Testis (tissue), 3 donors: ENCODE data around the gene SLC4A8. TPM values are rescaled to one million over a fixed set of nuclear protein-coding genes. Genes with fewer than 3 reads are reported as not detected.

Experiments used
- DNase-seq: peaks from one replicate; pipeline ENCODE4 v3.0.0-alpha.2; 2019
- H3K27ac ChIP-seq, 2 donors: fragments of 200-600 bp; sonication (generic); one replicate each; pipeline ENCODE4 v1.5.1; 2019
- H3K27me3 ChIP-seq: fragments of 200-600 bp; sonication (generic); one replicate; pipeline ENCODE4 v1.5.1; 2019
- H3K36me3 ChIP-seq: fragments of 200-600 bp; sonication (generic); one replicate; pipeline ENCODE4 v1.5.1; 2017; ENCODE audit warnings: low read depth; ENCODE audit errors: missing control alignments
- H3K4me1 ChIP-seq: fragments of 200-600 bp; sonication (generic); one replicate; pipeline ENCODE4 v1.5.1; 2019
- H3K4me3 ChIP-seq, 2 donors: fragments of 200-600 bp; sonication (generic); one replicate each; pipeline ENCODE4 v1.5.1; 2017 to 2019
- H3K9me3 ChIP-seq: fragments of 200-600 bp; sonication (generic); one replicate; pipeline ENCODE4 v1.5.1; 2017
- CTCF ChIP-seq, 3 experiments: fragments of 450-650 bp in 2 of 3; fragments of 200-600 bp in 1 of 3; sonication (generic) in 1 of 3; IDR thresholded peaks; one replicate each; pipeline ENCODE4 v1.5.1; 2016 to 2019; ENCODE audit warnings: antibody characterized with exemption in 3 of 3, mild to moderate bottlenecking in 2 of 3, moderate library complexity in 1 of 3
- POLR2A ChIP-seq: fragments of 450-650 bp; IDR thresholded peaks from one replicate; pipeline ENCODE4 v1.6.1; 2017; ENCODE audit warnings: antibody characterized with exemption, mild to moderate bottlenecking, moderate library complexity
- WGBS, 2 donors: methylation state at CpG; one replicate each; pipeline ENCODE4 v1.1.5; 2018; 5-methylcytosine and 5-hydroxymethylcytosine counted together
- intact Hi-C: fragments of 100-400 bp; cut with DNase I; formaldehyde crosslinking; loops from one replicate; pipeline ENCODE4 v1.15.1; 2023; ENCODE audit warnings: low total_unique reads
- polyA plus RNA-seq: library from polyadenylated mRNA; stranded (reverse); fragments of 350-450 nt; fragmentation: Illumina TruSeq; extraction: RNeasy Lipid Tissue Mini Kit (QIAGEN cat#74804); gene quantifications from one replicate; pipeline ENCODE4 v1.2.3, GENCODE V29; 2014; ENCODE audit warnings: low read depth, low replicate concordance; ENCODE audit not compliant: insufficient read depth
- total RNA-seq, 2 donors: library from RNA; depleted of rRNA; stranded (reverse); fragments of >200 nt; gene quantifications; one replicate each; pipeline ENCODE4 v1.2.3, GENCODE V29; 2016

Gene SLC4A8
- total and polyA plus RNA-seq, 3 donors from 2014 or later: 52.7 to 78.6 (median 63.7) TPM

DNA sequence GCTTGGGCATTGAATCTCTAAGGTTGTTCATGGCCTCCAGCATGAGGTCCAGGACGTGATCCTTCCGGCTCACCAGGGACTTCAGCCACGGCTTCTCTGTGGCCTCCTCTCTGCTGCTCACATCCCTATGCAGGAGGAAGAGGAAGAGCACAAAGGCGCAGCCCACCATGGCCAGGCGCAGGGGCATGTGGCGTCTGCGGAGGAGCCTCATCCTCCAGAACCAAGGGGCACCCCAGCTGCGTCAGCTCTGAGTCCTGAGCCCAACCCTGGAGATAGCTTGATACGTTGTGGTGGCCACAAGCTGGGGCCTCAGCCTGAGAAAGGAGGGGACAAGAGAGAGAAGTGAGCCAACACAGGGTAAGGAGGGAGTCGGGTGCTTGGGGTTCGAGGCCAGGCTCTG is 45.1 kb upstream of the SLC4A8 start:
- TF ChIP-seq CTCF (IDR thresholded peaks at IDR 0.05): no peak
- no peak for TF ChIP-seq POLR2A
- intact Hi-C loops: no loop called here
- DNase-seq: no peak
- no peaks in the 10 kb centered on the region for H3K27me3 ChIP-seq
- no peaks in the 10 kb centered on the region for H3K9me3 ChIP-seq
- no peaks in the 10 kb centered on the region for H3K4me1 ChIP-seq
- no peak overlapping the region for H3K4me3 ChIP-seq
- H3K36me3 ChIP-seq: no peaks in the 10 kb centered on the region
- no peak overlapping the region for H3K27ac ChIP-seq
- WGBS, 2 donors: 89 to 98% methylated on average over 10 to 11 of the region's 11 CpGs

DNA sequence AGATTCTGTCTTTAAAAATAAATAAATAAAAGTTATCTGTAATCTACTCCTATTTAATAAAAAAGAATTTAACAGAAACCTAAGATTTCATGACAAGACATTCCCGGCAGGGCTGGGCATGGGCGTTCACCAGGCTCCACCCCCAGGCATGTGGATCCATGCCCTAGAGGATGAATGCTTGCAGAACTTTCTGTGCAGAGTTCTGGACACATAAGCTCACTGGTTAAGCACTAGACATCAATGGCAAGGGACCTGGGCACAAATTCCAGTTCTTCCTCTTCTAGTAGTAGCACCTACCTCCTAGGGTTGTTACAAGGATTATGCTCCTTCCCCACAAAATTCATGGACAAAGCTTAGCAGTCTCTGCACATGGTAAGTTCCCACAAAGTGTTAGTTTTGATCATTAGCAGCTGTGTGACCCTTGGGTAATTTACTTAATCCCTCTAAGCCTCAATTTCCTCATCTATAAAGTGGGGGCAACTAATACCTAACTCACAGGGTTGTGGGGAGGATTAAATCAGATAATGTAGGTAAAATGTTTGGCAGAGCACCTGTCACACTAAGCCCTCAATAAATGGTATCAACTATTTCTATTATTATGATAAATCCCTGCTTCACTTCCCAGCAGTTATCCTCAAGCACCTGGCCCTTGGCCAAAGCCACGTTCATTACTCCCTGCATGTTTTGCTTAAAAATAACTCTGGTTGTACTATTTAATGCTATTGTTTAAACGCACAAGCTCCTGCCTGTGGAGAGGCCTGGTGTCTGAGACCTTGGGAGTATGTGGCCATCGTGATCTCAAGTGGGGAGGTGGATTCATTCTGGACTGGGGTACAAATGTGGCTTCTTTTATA is 43.2 kb upstream of the SLC4A8 start:
- WGBS, 2 donors: 55 to 58% methylated on average over 5 of the region's 5 CpGs
- TF ChIP-seq POLR2A (no peak), CTCF (IDR thresholded peaks at IDR 0.05) (no peak)
- DNase-seq: no peak
- H3K4me3 ChIP-seq: no peak overlapping the region
- H3K9me3 ChIP-seq: no peaks in the 10 kb centered on the region
- no peaks in the 10 kb centered on the region for H3K27me3 ChIP-seq
- H3K4me1 ChIP-seq: no peaks in the 10 kb centered on the region
- no peak overlapping the region for H3K27ac ChIP-seq
- intact Hi-C loops: no loop called here
- H3K36me3 ChIP-seq: no peaks in the 10 kb centered on the region

DNA sequence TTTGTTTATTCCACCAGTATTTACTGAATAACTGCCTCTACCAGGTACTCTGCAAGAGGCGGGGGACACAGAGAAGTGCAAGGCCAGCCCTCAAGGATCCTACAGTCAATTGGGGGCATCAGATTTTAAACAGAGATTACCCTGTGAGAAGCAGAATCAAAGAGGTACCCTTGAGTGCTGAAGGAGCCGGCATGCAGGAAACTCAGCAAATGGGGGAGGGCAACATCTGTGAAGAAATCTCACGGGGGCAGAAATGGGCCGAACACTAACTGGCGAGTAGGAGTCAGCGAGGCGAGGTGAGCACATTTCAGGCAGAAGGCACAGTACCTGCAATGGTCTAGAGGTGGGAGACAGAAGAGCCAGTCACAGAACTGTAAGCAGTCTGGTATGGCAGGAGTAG is 42.5 kb upstream of the SLC4A8 start:
- H3K4me3 ChIP-seq: no peak overlapping the region
- intact Hi-C loops: no loop called here
- no peaks in the 10 kb centered on the region for H3K9me3 ChIP-seq
- no peak for DNase-seq
- H3K36me3 ChIP-seq: no peaks in the 10 kb centered on the region
- no peaks in the 10 kb centered on the region for H3K4me1 ChIP-seq
- no peaks in the 10 kb centered on the region for H3K27me3 ChIP-seq
- TF ChIP-seq POLR2A: no peak
- TF ChIP-seq CTCF (IDR thresholded peaks at IDR 0.05): no peak
- no peak overlapping the region for H3K27ac ChIP-seq
- WGBS, 2 donors: 90 to 91% methylated on average over 7 of the region's 7 CpGs

GRCh38 chr12:51383269-51383905 is 41.2 kb upstream of the SLC4A8 start:
- H3K4me1 ChIP-seq: no peaks in the 10 kb centered on the region
- no peaks in the 10 kb centered on the region for H3K36me3 ChIP-seq
- DNase-seq: no peak
- no peak overlapping the region for H3K27ac ChIP-seq
- H3K4me3 ChIP-seq: no peak overlapping the region
- WGBS, 2 donors: 69 to 87% methylated on average over 6 of the region's 6 CpGs
- H3K9me3 ChIP-seq: no peaks in the 10 kb centered on the region
- TF ChIP-seq POLR2A (no peak), CTCF (IDR thresholded peaks at IDR 0.05) (no peak)
- intact Hi-C loops: no loop called here
- H3K27me3 ChIP-seq: no peaks in the 10 kb centered on the region
